ENCODE measurements around the gene ADAMTSL1.

- TF ChIP-seq FEZF1 (tag by site-specific recombination; IDR thresholded peaks at IDR 0.05) (no peak), CTCF (tag by site-specific recombination; IDR thresholded peaks at IDR 0.05) (no peak), ZSCAN23 (tag by site-specific recombination; IDR thresholded peaks at IDR 0.05) (no peak), PBX3 (CRISPR knock-in tag; IDR thresholded peaks at IDR 0.05) (no peak), ZBTB7A (tag by site-specific recombination; IDR thresholded peaks at IDR 0.05; ENCODE audit: low read depth) (no peak), ZNF561 (tag by site-specific recombination; IDR thresholded peaks at IDR 0.05; ENCODE audit: borderline replicate concordance) (no peak), PRDM1 (tag by site-specific recombination; IDR thresholded peaks at IDR 0.05) (no peak), ZNF121 (tag by site-specific recombination; IDR thresholded peaks at IDR 0.05) (no peak), ZNF146 (tag by site-specific recombination; IDR thresholded peaks at IDR 0.05) (no peak), PRDM6 (tag by site-specific recombination; IDR thresholded peaks at IDR 0.05) (no peak), ZNF274 (IDR thresholded peaks at IDR 0.05; ENCODE audit: low read length) (no peak), ZNF274 (tag by site-specific recombination; IDR thresholded peaks at IDR 0.05; ENCODE audit: borderline replicate concordance) (no peak)
Observed at GRCh38 chr9:18601026-18601425, 127.1 kb downstream of the ADAMTSL1 start.
